Liver (tissue), 9 donors: Measurements from ENCODE around the gene TMEM53. TPM values are rescaled to one million over a fixed set of nuclear protein-coding genes. Genes with fewer than 3 reads are reported as not detected.

Experiments
- DNase-seq: peaks from one replicate; pipeline ENCODE4 v3.0.0-alpha.2; 2017; ENCODE audit warnings: low spot score
- H3K27ac ChIP-seq, 2 donors: one replicate each; pipeline ENCODE4 v1.7.0; 2013; ENCODE audit warnings: inconsistent platforms in 2 of 2, low read length in 2 of 2, control low read depth in 1 of 2, low read depth in 1 of 2, mild to moderate bottlenecking in 1 of 2
- H3K27me3 ChIP-seq, 4 donors: one replicate each; pipeline versions ENCODE4 v1.6.1 to v1.7.0; 2013; ENCODE audit warnings: low read length in 3 of 4, inconsistent platforms in 1 of 4, mild to moderate bottlenecking in 1 of 4, moderate library complexity in 1 of 4; ENCODE audit not compliant: control insufficient read depth in 4 of 4, insufficient read depth in 4 of 4
- H3K36me3 ChIP-seq, 4 donors: one replicate each; pipeline versions ENCODE4 v1.6.1 to v1.7.0; 2013; ENCODE audit warnings: low read length in 3 of 4, mild to moderate bottlenecking in 3 of 4, low read depth in 1 of 4, moderate library complexity in 1 of 4; ENCODE audit not compliant: control insufficient read depth in 4 of 4, insufficient read depth in 3 of 4
- H3K4me1 ChIP-seq, 4 donors: one replicate each; pipeline versions ENCODE4 v1.6.1 to v1.7.0; 2013; ENCODE audit warnings: low read length in 3 of 4, mild to moderate bottlenecking in 3 of 4, moderate library complexity in 1 of 4; ENCODE audit not compliant: control insufficient read depth in 4 of 4, insufficient read depth in 4 of 4
- H3K4me3 ChIP-seq, 3 donors: one replicate each; pipeline versions ENCODE4 v1.6.1 to v1.7.0; 2013; ENCODE audit warnings: low read length in 3 of 3, control low read depth in 1 of 3, low read depth in 1 of 3, mild to moderate bottlenecking in 1 of 3
- H3K9ac ChIP-seq, 2 donors: one replicate each; pipeline ENCODE4 v1.7.0; 2013; ENCODE audit warnings: low read length in 2 of 2, mild to moderate bottlenecking in 2 of 2, moderate library complexity in 2 of 2, control low read depth in 1 of 2, low read depth in 1 of 2
- H3K9me3 ChIP-seq, 4 donors: one replicate each; pipeline versions ENCODE4 v1.6.1 to v1.7.0; 2013; ENCODE audit warnings: low read length in 3 of 4; ENCODE audit not compliant: control insufficient read depth in 4 of 4
- FOXA2 ChIP-seq: IDR thresholded peaks from 2 replicates; pipeline ENCODE4 v1.6.1; 2016; ENCODE audit warnings: antibody characterized with exemption
- GABPA ChIP-seq, 2 donors: IDR thresholded peaks in 1 of 2; conservative IDR thresholded peaks in 1 of 2; 2 replicates each; pipeline ENCODE4 v1.6.1; 2016; ENCODE audit warnings: antibody characterized with exemption in 2 of 2, mild to moderate bottlenecking in 1 of 2, moderate library complexity in 1 of 2
- HNF4G ChIP-seq: IDR thresholded peaks from 2 replicates; pipeline ENCODE4 v1.6.1; 2016; ENCODE audit warnings: antibody characterized with exemption
- JUND ChIP-seq, 2 donors: IDR thresholded peaks; 2 replicates each; pipeline ENCODE4 v1.6.1; 2016; ENCODE audit warnings: antibody characterized with exemption in 2 of 2
- RAD21 ChIP-seq, 2 donors: IDR thresholded peaks; 2 replicates each; pipeline ENCODE4 v1.6.1; 2016; ENCODE audit warnings: antibody characterized with exemption in 2 of 2, mild to moderate bottlenecking in 2 of 2
- SP1 ChIP-seq: IDR thresholded peaks from 2 replicates; pipeline ENCODE4 v1.6.1; 2018; ENCODE audit warnings: antibody characterized with exemption, mild to moderate bottlenecking
- TAF1 ChIP-seq: conservative IDR thresholded peaks from 2 replicates; pipeline ENCODE4 v1.6.1; 2016; ENCODE audit warnings: antibody characterized with exemption, mild to moderate bottlenecking
- YY1 ChIP-seq: IDR thresholded peaks from 2 replicates; pipeline ENCODE4 v1.6.1; 2016; ENCODE audit warnings: antibody characterized with exemption, mild to moderate bottlenecking
- WGBS: extraction: QIAGEN DNeasy Blood & Tissue Kit; methylation state at CpG from one replicate; pipeline ENCODE4 v1.1.7; 2013; 5-methylcytosine and 5-hydroxymethylcytosine counted together
- polyA plus RNA-seq, 2 donors: library from polyadenylated mRNA; stranded (reverse) in 1 of 2; unstranded in 1 of 2; fragments of 200-250 nt in 1 of 2; fragments of >200 nt in 1 of 2; fragmentation: Nextera tagmentation in 1 of 2; extraction: Ambion mirVana in 1 of 2; gene quantifications; one replicate each; pipeline versions ENCODE4 v1.2.1 to v1.2.3, GENCODE V29; 2013 to 2015
- total RNA-seq, 2 donors: library from RNA; depleted of rRNA; stranded (reverse); fragments of >200 nt; gene quantifications; one replicate each; pipeline ENCODE4 v1.2.3, GENCODE V29; 2014
- TF ChIP-seq, protein P1 (sequence below): IDR thresholded peaks from 2 replicates; pipeline ENCODE4 v1.6.1; 2016; ENCODE audit warnings: antibody characterized with exemption
- TF ChIP-seq, protein P2 (sequence below): IDR thresholded peaks from 2 replicates; pipeline ENCODE4 v1.6.1; 2016; ENCODE audit warnings: antibody characterized with exemption
- donor health status: healthy.
- donor health status: healthy.
- donor health status: healthy.
- donor health status: healthy.
- donor health status: healthy.

TMEM53 gene
- total and polyA plus RNA-seq, 4 donors: 9.9 to 89.2 (median 29.4) TPM

DNA sequence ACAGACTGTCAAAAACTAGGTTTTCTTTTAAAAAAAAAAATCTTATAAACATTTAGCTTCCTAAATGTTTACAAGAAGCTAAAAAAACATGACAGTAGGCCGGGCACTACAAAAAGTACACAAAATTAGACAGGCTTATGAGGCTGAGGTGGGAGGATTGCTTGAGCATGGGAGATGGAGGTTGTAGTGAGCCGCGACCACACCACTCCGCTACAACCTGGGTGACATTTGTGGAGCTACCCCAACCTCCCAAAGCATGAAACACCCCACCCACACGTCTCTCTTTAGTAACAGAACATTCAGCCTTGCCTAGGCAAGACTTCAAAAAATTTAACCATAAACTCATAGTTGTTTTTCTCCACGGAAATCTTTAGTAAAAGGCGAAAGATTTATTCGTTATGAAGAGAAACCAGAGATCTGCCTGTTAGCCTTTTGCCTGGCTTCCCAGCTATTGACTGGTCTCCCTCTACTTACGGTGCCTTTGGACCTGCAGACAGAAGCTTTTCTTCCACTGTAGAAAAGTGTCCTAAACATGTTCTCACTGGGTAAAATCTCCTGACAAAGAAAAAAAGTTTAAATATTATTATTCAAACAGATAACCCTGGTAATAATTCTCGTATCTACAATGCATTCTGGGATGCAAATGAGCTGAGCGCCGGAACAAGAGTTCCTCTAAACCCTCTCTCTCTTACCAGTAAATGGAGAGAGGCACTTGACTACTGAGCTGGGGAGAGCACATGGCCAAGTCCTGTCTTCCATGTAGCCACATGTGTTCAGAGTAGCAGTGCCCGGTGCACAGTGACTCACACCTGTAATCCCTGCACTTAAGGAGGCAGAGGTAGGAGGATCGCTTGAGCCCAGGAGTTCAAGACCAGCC lies 47.4 kb upstream of the TMEM53 start:
- no peak overlapping the region for H3K27ac ChIP-seq
- H3K9ac ChIP-seq: peak overlapping the region in 1 of 2 donors; percentile 59
- no peak overlapping the region for H3K4me3 ChIP-seq

DNA sequence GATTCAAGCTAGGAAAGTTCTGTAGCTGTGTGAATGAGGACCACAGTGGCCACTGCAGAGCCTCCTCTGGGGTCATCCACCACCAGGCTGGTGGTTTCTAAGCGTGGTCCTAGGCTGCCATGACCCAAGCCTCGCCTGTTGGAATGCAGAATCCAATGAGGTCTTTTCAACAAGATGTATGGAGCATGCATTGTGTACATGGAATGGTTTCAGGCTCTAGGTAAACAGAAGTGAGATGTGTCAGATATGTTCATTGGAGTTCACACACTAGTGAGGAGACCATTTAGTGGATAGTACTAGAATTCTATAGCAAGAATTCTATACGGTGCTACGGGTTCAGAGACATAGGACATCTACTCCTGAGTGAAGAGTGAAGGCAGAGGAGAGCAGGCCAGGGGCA lies 46.0 kb upstream of the TMEM53 start:
- no peaks in the 10 kb centered on the region for H3K27me3 ChIP-seq
- no peak overlapping the region for H3K9ac ChIP-seq
- TF ChIP-seq HNF4G: no peak
- TF ChIP-seq SP1: no peak
- H3K27ac ChIP-seq: no peak overlapping the region
- H3K36me3 ChIP-seq: no peaks in the 10 kb centered on the region
- H3K9me3 ChIP-seq: no peaks in the 10 kb centered on the region
- 79% methylated on average over 4 of the region's 4 CpGs for WGBS
- peaks cover 0 to under 1% (median 0%) of the 10 kb centered on the region in 4 donors for H3K4me1 ChIP-seq
- H3K4me3 ChIP-seq: no peak overlapping the region
- no peak for DNase-seq

More for the DNA sequence above, 47.4 kb upstream of the TMEM53 start:
- no peaks in the 10 kb centered on the region for H3K36me3 ChIP-seq
- 54% methylated on average over 14 of the region's 14 CpGs for WGBS
- H3K9me3 ChIP-seq: no peaks in the 10 kb centered on the region
- no peaks in the 10 kb centered on the region for H3K27me3 ChIP-seq
- peak; percentile 34 for TF ChIP-seq YY1
- TF ChIP-seq GABPA (IDR thresholded peaks at IDR 0.05 in 1 of 2, conservative IDR thresholded peaks at IDR 0.05 in 1 of 2): no peak
- no peaks in the 10 kb centered on the region for H3K4me1 ChIP-seq
- DNase-seq: no peak

DNA sequence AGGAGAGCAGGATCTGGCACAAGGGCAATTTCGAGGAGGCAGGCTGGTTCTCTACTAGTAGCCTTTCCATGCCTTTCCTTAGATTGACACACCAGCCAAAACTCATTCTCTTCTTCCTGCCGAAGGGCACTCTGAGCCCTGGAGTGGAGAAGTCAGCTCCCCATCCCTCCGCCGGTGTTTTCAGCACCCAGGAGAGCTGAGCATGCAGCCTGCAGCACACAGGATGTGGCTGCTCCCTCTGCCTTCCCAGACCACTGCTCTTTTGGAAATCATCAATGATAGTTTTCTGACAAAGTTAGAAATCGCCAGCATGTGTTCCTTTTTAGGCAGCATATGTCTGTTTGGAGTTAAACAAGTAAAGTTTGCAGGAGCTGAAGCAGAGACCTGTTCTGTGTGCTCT lies 45.0 kb upstream of the TMEM53 start:
- H3K27ac ChIP-seq: no peak overlapping the region
- no peak for DNase-seq
- no peaks in the 10 kb centered on the region for H3K36me3 ChIP-seq
- peaks cover 0 to 7% (median 0%) of the 10 kb centered on the region in 4 donors for H3K4me1 ChIP-seq
- H3K4me3 ChIP-seq: no peak overlapping the region
- WGBS: 78% methylated on average over 5 of the region's 5 CpGs
- H3K27me3 ChIP-seq: no peaks in the 10 kb centered on the region
- no peak for TF ChIP-seq FOXA2
- no peak for TF ChIP-seq TAF1
- TF ChIP-seq, protein P1, sequence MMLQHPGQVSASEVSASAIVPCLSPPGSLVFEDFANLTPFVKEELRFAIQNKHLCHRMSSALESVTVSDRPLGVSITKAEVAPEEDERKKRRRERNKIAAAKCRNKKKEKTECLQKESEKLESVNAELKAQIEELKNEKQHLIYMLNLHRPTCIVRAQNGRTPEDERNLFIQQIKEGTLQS: no peak
- no peak for TF ChIP-seq HNF4G
- no peak for TF ChIP-seq RAD21 (IDR thresholded peaks at IDR 0.05)
- no peak for TF ChIP-seq YY1
- no peak for TF ChIP-seq SP1
- no peak for TF ChIP-seq GABPA (IDR thresholded peaks at IDR 0.05 in 1 of 2, conservative IDR thresholded peaks at IDR 0.05 in 1 of 2)
- TF ChIP-seq, protein P2, sequence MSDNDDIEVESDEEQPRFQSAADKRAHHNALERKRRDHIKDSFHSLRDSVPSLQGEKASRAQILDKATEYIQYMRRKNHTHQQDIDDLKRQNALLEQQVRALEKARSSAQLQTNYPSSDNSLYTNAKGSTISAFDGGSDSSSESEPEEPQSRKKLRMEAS: no peak
- no peak for TF ChIP-seq JUND (IDR thresholded peaks at IDR 0.05)
- no peak overlapping the region for H3K9ac ChIP-seq
- H3K9me3 ChIP-seq: no peaks in the 10 kb centered on the region

DNA sequence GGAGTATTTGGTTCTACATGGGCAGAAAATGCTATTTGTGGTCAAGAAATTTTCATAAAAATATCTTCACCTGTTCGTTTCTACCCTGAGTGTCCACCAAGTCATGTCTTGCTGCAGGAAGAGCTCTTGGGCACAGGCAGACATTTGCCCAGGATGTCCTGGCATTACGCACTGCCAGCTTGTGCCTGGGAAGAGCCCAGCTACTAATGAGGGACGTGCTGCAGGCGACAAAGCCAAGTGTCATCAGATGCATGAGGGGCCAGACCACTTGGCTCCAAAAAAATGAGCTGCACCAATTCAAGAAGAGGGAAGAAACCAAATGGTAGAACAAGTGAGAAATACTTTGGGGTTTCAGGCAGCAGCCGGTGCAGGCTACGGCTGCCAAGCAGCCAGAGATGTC lies 43.8 kb upstream of the TMEM53 start:
- no peaks in the 10 kb centered on the region for H3K27me3 ChIP-seq
- no peak overlapping the region for H3K27ac ChIP-seq
- WGBS: 91% methylated on average over 6 of the region's 6 CpGs
- TF ChIP-seq YY1: no peak
- no peak for TF ChIP-seq TAF1
- no peak for DNase-seq
- H3K36me3 ChIP-seq: no peaks in the 10 kb centered on the region
- no peak overlapping the region for H3K9ac ChIP-seq
- H3K4me3 ChIP-seq: no peak overlapping the region
- H3K4me1 ChIP-seq: peaks cover 0 to 7% (median 0%) of the 10 kb centered on the region in 4 donors
- no peaks in the 10 kb centered on the region for H3K9me3 ChIP-seq
